Measurements from ENCODE around the gene IFT52.
"Not testable (repeated sequence)": the region's sequence is repeated elsewhere in the genome, so short reads cannot be mapped to it uniquely, and the experiment has no call there.

IFT52 gene

DNA sequence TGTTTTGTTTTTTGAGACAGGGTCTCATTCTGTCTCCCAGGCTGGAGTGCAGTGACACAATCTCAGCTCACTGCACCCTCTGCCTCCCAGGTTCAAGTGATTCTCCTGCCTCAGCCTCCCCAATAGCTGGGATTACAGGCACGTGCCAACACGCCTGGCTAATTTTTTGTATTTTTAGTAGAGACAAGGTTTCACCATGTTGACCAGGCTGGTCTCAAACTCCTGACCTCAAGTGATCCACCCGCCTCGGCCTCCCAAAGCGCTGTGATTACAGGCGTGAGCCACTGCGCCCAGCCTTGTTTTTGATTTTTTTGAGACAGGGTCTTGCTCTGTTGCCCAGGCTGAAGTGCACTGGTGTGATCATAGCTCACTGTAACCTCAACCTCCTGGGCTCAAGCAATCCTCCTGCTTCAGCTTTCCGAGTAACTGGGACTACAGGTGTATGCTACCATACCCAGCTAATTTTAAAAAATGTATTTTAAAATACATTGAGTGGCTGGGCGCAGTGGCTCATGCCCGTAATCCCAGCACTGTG is 61.0 kb downstream of the IFT52 start:
- not testable (repeated sequence) for DNase-seq (ENCODE audit: low read depth)

GRCh38 chr20:43653966-43654365 is 63.2 kb downstream of the IFT52 start:
- DNase-seq (ENCODE audit: low read depth) = no peak

- DNase-seq (ENCODE audit: low read depth) = not testable (repeated sequence)
Observed at GRCh38 chr20:43655176-43655575, 64.4 kb downstream of the IFT52 start.

GRCh38 chr20:43655937-43656336 is 65.2 kb downstream of the IFT52 start:
- DNase-seq (ENCODE audit: low read depth) = no peak

DNA sequence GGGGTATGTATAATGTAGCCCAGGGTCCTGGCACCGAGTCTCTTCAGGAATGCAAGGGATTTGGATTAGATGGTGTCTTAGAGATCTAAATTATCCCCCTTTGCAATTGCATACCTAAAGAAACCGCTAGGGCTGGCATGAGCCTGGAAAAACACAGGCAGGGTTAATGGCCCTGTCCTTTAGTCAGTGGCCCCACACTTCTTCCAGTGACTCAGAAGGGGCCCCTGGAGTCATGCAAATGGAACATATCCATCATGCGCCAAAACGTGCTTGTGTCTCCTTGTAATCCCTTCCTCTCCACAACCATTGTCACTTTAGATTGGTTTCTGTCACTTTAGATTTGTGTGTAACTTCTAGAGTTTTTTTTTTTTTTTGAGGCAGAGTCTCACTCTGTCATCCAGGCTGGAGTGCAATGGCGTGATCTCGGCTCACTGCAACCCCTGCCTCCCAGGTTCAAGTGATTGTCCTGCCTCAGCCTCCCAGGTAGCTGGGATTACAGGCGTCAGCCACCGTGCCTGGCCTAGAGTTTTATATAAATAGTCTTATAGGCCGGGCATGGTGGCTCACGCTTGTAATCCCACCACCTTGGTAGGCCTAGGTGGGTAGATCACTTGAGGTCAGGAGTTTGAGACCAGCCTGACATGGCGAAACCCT is 67.5 kb downstream of the IFT52 start:
- DNase-seq (ENCODE audit: low read depth) = peak; percentile 54

DNA sequence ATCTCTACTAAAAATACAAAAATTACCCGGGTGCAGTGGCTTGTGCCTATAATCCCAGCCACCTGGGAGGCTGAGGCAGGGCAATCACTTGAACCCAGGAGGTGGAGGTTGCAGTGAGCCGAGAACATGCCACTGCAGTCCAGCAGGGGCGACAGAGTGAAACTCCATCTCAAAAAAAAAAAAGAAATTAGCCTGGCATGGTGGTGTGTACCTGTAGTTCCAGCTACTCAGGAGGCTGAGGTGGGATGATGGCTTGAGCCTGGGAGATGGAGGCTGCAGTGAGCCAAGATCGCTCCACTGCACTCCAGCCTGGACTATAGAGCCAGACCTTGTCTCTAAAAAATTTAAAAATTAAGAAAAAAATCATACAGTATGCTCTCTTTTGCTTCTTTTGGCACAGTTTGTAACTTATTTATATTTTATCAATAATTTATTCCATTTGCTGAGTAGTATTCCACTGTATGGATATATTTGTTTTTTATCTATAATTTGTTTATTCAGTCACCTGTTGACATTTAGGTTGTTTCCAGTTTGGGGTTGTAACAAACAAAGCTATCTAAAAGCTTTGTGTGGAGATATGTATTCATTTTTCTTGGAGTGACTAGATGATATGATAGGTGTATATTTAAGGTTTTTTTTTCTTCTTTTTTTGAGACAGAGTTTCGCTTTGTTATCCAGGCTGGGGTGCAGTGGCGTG is 68.1 kb downstream of the IFT52 start:
- DNase-seq (ENCODE audit: low read depth) = no peak

DNA sequence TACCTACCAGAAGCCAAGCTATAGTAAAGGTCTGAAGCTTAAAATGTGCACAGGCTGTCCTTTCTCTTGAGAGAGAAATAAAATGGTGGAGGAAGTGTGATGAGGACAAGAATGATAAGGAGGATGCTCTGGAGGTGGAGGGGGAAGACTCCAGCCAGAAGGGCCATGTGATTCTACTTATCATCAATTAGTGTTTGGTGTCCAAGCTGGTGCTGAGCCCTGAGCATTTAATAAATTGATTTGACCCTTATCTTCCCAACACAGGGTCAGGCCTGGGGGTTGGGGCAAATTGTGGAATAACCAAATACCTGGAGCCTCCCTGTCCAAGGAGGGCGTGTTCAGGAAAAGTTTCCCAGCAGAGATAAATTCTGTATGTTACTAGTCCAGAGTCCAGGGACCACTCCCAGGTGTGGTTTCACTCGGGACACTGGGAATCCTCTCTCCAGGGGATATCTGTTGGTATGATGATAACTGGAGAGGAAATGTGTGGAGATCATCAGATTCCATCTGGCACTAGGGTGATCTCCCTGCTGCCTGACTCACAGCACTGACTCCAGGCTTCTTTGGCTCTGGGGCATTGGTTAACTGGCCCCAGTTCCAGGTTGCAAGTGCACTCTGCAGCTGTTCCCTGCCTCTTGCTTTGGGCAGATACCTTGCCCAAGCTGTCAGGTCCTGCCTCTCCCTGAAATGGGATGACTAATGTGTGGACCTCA is 72.4 kb downstream of the IFT52 start:
- DNase-seq (ENCODE audit: low read depth) = no peak

GRCh38 chr20:43665466-43666176 is 74.9 kb downstream of the IFT52 start:
- no peak for DNase-seq (ENCODE audit: low read depth)

DNA sequence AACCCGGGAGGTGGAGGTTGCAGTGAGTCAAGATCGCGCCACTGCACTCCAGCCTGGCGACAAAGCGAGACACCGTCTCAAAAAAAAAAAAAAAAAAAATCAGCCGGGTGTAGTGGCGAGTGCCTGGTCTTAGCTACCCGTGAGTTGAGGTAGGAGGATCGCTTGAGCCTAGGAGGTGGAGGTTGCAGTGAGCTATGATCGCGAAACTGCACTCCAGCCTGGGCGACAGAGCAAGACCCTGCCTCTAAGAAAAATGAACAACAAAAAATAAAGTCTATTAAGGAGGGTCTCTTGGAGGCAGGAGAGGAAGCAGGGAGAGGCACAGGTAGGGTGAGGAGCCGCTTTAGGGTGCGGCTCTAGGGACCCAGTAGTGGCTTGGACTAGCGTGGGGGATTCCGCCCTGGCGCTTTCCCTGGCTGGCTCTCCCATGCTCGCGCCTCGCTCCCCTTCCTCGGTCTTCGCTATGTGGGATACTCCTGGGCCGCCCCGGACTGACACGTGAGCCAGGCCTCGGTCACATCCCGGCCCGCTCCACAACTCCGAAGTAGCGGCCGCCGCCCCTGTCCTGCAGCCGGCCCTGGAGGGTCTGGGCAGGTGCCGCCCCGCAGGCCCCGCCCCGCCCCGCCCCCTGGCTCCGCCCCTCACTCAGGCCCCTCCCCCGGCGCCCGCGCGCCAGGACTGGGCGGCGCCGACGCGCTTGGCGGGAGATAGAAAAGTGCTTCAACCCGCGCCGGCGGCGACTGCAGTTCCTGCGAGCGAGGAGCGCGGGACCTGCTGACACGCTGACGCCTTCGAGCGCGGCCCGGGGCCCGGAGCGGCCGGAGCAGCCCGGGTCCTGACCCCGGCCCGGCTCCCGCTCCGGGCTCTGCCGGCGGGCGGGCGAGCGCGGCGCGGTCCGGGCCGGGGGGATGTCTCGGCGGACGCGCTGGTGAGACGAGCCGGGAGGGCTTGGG is 75.9 kb downstream of the IFT52 start, which contains the start of gene MYBL2:
Gene MYBL2 (plus strand): TSS at position 739 of the 953 bp plus-strand sequence. CDS start 170 bp downstream, at position 909.
- peak; percentile 60 for DNase-seq (ENCODE audit: low read depth)

DNA sequence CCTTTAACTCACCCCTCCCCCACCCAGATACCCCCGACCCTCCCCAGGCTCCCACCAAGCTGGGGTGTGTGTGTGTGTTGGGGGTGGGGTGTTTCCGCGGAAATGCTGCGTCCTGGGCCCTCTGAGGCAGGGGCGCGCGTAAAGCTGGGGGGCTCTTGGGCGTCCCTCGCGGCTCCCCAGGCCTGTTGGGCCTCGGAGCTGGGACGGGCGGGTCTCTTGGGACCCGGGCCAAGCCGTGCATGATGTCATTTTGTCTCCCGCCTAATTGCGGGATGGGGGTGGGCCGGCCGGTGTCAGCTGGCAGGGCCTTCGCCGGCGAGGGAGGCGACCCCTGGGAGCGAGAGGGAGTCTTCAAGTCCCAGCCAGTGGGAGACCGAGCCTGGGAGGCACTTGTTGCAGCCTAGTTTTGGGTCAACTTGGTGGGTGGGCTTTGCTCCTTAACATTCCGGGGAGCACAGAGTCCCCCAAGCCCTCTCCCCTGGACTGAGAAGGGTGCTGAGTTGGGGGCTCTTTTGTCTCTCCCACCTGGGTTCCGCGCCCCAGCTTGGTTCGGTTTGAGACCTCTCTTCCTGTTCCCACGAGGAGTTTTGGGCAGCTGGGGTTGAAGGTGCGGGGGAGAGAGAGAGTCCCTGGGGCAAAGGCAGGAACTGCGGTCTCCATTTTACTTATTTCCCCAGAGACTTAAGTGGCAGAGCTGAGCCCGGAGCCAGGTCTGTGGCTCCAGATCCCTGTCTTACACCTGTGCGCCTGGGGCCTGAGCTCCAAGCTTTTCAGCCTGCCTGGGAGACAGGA is 76.8 kb downstream of the IFT52 start:
- DNase-seq (ENCODE audit: low read depth) = no peak

GRCh38 chr20:43669332-43669731 is 78.6 kb downstream of the IFT52 start:
- DNase-seq (ENCODE audit: low read depth) = no peak

DNA sequence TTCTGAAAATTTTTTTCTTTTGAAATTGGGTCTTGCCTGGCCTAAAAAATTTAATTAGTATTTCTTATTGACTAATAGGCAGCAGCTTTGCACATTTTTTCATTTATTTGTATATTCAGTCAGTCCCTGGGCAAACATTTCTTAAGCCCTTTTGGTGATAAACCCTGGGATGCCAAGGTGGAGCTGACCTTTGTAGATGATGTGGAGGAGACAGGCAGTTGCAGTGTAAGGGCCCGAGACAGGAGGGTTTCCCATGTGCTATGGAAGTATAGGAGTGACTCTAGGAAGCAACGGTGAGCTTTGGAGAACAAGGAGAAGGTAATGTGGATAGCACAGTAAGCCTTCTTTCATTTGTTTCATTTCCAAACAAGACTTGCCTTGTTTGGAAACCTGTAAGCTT is 79.7 kb downstream of the IFT52 start:
- DNase-seq (ENCODE audit: low read depth) = no peak

DNA sequence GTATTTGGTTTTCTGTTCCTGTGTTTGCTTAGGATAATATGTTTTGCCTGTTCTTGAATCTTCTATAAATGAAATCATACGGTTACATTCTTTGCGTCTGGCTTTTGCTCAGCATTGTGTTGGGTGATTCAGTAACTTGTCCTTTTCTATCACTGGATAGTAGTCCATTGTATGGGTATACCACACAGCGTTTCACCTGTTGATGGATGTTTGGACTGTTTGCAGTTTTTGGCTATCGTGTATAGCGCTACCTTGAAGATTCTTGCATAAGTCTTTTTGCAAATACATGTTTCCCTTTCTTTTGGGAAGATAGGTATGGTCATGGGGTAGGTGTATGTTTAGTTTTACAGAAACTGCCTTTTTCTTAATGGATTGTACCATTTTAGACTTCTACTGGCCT is 85.6 kb downstream of the IFT52 start:
- DNase-seq (ENCODE audit: low read depth) = no peak

DNA sequence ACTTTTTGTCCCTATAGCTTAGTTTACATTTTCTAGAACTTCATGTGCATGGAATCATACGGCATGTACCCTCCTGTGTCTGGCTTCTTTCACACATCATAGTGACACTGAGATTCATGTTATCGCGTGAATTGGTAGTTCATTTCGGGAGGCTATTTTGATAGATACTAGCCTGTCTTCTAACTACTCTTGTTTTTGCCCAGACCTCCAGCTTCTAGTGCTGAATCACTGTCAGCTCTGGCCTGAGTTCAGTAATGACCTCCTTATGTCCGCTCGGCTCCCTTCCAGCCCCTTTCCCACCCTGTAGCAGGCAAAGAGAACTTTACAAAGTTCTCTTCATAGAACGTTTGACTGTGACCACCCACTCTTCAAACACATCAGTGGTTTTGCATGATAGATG is 90.2 kb downstream of the IFT52 start:
- no peak for DNase-seq (ENCODE audit: low read depth)

DNA sequence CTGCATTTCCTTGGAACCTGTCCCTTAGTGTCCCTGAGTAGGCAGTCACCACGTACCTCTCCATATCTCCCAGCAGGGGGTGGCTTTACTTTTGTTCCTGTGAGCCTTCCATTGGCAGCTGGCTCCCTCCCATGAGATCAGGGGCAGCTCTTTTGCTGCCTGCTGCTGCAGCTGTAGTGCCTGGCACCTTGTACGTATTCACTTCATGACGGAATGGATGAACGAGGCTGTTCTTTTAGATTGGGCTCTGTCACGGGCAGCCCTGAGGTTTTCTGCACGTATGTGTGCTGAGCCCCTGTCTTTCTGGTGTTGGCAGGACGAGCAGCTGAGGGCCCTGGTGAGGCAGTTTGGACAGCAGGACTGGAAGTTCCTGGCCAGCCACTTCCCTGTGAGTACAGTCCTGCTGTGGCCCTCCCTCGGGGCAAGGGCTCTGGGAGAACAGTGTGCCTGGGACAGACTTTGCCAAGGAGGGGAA is 90.8 kb downstream of the IFT52 start:
- no peak for DNase-seq (ENCODE audit: low read depth)

DNA sequence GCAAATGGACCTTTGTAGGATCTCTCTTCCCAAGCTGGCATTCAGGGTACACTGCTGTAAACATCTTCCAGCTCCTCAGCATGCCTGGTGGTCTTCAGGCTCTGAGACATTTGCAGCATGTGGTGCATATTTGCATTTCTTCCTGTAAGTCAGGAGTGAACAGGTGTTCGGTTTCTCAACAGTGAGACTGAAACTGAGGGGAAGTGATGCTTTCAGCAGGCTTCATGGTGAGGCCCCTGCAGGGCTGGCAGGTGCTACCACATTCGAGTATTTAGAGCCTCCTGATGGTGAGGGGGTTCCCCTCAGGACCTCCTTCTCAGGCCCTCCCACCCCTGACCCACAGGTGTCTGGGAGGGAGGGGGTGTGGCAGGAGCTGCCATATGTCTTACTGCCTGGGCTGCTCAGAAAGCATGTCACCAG is 91.3 kb downstream of the IFT52 start:
- DNase-seq (ENCODE audit: low read depth) = no peak

- DNase-seq (ENCODE audit: low read depth) = no peak
Observed at GRCh38 chr20:43682446-43682845, 91.7 kb downstream of the IFT52 start.

- DNase-seq (ENCODE audit: low read depth) = no peak
Observed at GRCh38 chr20:43686820-43687219, 96.1 kb downstream of the IFT52 start.

GRCh38 chr20:43689165-43689564 is 98.4 kb downstream of the IFT52 start:
- no peak for DNase-seq (ENCODE audit: low read depth)

Measured in activated T-cell treated with anti-CD3 and anti-CD28 coated beads for 24 hours (primary cell).